Endothelial cell of umbilical vein (primary cell): ENCODE data around the gene DNAJB8. TPM values are rescaled to one million over a fixed set of nuclear protein-coding genes. Genes with fewer than 3 reads are reported as not detected.

Source experiments
- BruUV-seq: library from RNA; stranded (reverse); fragments of 400-500 nt; replicated peaks from 2 replicates; lab custom pipeline; 2021; lab: Mats Ljungman, UMichigan
- CTCF ChIA-PET: fragments of 300-600, 350-600 bp; sonication (Branson Sonifier 250); formaldehyde crosslinking; loops from one replicate; lab custom pipeline; 2021; ENCODE audit warnings: antibody characterized with exemption, inconsistent platforms; lab: Charles Lee
- POLR2A ChIA-PET: fragments of 300-600, 350-600 bp; sonication (Branson Sonifier 250); formaldehyde crosslinking; loops from one replicate; lab custom pipeline; 2021; ENCODE audit warnings: antibody characterized with exemption, inconsistent platforms; lab: Charles Lee
- DNase-seq: peaks from one replicate; pipeline ENCODE4 v3.0.0-alpha.2; 2011; ENCODE audit warnings: low read depth, low spot score
- FAIRE-seq: peaks from 2 replicates; lab custom pipeline; 2011; peaks lifted over from hg19 to GRCh38; lab: Jason Lieb, UNC
- H2AFZ ChIP-seq: 2 replicates; pipeline ENCODE4 v1.6.0; 2012; ENCODE audit warnings: low read depth, low read length, control low read depth, inconsistent platforms
- H3K27ac ChIP-seq: 2 replicates; pipeline ENCODE4 v1.5.1; 2011; ENCODE audit warnings: low read depth, mild to moderate bottlenecking, control low read depth, low read length, moderate library complexity; ENCODE audit not compliant: insufficient read depth
- H3K27me3 ChIP-seq, 2 experiments: 2 replicates each; pipeline versions ENCODE4 v1.6.0 to v1.6.1; 2011; ENCODE audit warnings: low read length in 2 of 2, mixed read lengths in 1 of 2; ENCODE audit not compliant: control insufficient read depth in 2 of 2, insufficient read depth in 2 of 2
- H3K36me3 ChIP-seq, 2 experiments: 2 replicates in 1 of 2; 3 replicates in 1 of 2; pipeline ENCODE4 v1.5.1; 2011; ENCODE audit warnings: low read length in 2 of 2, mild to moderate bottlenecking in 1 of 2, moderate library complexity in 1 of 2; ENCODE audit not compliant: control insufficient read depth in 2 of 2, insufficient read depth in 2 of 2; ENCODE audit errors: extremely low read depth in 1 of 2
- H3K4me1 ChIP-seq: 3 replicates; pipeline ENCODE4 v1.5.1; 2011; ENCODE audit warnings: mild to moderate bottlenecking, low read length; ENCODE audit not compliant: control insufficient read depth, insufficient read depth; ENCODE audit errors: extremely low read depth
- H3K4me2 ChIP-seq: 2 replicates; pipeline ENCODE4 v1.6.1; 2011; ENCODE audit warnings: low read length, control low read depth, mixed read lengths; ENCODE audit not compliant: insufficient read depth
- H3K4me3 ChIP-seq, 3 experiments: fragments of 200-600 bp in 1 of 3; sonication (generic), shearing (Covaris generic) in 1 of 3; replicated peaks in 1 of 3; 2 replicates each; pipeline ENCODE4 v1.5.1; 2011 to 2016; ENCODE audit warnings: control low read depth in 3 of 3, low read length in 3 of 3, mild to moderate bottlenecking in 2 of 3, inconsistent platforms in 1 of 3, low read depth in 1 of 3, moderate library complexity in 1 of 3; ENCODE audit not compliant: insufficient read depth in 1 of 3
- H3K79me2 ChIP-seq: 2 replicates; pipeline ENCODE4 v1.6.0; 2012; ENCODE audit warnings: low read length, inconsistent platforms; ENCODE audit not compliant: control insufficient read depth, insufficient read depth
- H3K9ac ChIP-seq: replicated peaks from 2 replicates; pipeline ENCODE3; 2011; ENCODE audit warnings: low read length, control low read depth; ENCODE audit not compliant: insufficient read depth; ENCODE audit errors: extremely low read depth
- H3K9me1 ChIP-seq: replicated peaks from 3 replicates; pipeline ENCODE4 v1.6.0; 2011; ENCODE audit warnings: mild to moderate bottlenecking, low read length; ENCODE audit not compliant: control insufficient read depth, insufficient read depth; ENCODE audit errors: extremely low read depth
- H3K9me3 ChIP-seq: replicated peaks from 2 replicates; pipeline ENCODE4 v1.5.1; 2012; ENCODE audit warnings: low read length, inconsistent platforms; ENCODE audit not compliant: control insufficient read depth, insufficient read depth
- H4K20me1 ChIP-seq: replicated peaks from 2 replicates; pipeline ENCODE3; 2011; ENCODE audit warnings: mild to moderate bottlenecking, low read length; ENCODE audit not compliant: control insufficient read depth, insufficient read depth; ENCODE audit errors: extremely low read depth
- CTCF ChIP-seq, 2 donors: IDR thresholded peaks; 1 replicate in 1 of 2; 2 replicates in 1 of 2; pipeline ENCODE4 v1.5.1; 2011; ENCODE audit warnings: low read length in 2 of 2, mild to moderate bottlenecking in 2 of 2, moderate library complexity in 2 of 2, control low read depth in 1 of 2, inconsistent platforms in 1 of 2, low read depth in 1 of 2; ENCODE audit not compliant: insufficient read depth in 1 of 2; ENCODE audit errors: extremely low read depth in 1 of 2
- EZH2 ChIP-seq: IDR thresholded peaks from 2 replicates; pipeline ENCODE4 v1.6.1; 2012; ENCODE audit warnings: borderline replicate concordance, low read depth, mild to moderate bottlenecking, moderate library complexity, low read length, inconsistent platforms; ENCODE audit not compliant: severe bottlenecking
- FOS ChIP-seq: IDR thresholded peaks from 2 replicates; pipeline ENCODE4 v1.6.1; 2011; ENCODE audit warnings: mild to moderate bottlenecking, low read length, moderate library complexity, borderline replicate concordance; ENCODE audit not compliant: insufficient read depth
- GATA2 ChIP-seq: IDR thresholded peaks from 2 replicates; pipeline ENCODE4 v1.7.0; 2011; ENCODE audit warnings: low read depth, mild to moderate bottlenecking, moderate library complexity, mixed read lengths, low read length; ENCODE audit not compliant: insufficient read length, insufficient read depth
- JUN ChIP-seq: IDR thresholded peaks from 2 replicates; pipeline ENCODE4 v1.6.1; 2011; ENCODE audit warnings: borderline replicate concordance, low read depth; ENCODE audit not compliant: insufficient read length, insufficient read depth
- MAX ChIP-seq: IDR thresholded peaks from 2 replicates; pipeline ENCODE4 v1.6.1; 2011; ENCODE audit not compliant: insufficient read depth, insufficient read length
- MYC ChIP-seq: IDR thresholded peaks from one replicate; pipeline ENCODE4 v1.6.1; 2011; ENCODE audit warnings: mild to moderate bottlenecking, low read depth, low read length
- POLR2A ChIP-seq: IDR thresholded peaks from 2 replicates; pipeline ENCODE4 v1.6.1; 2012; ENCODE audit warnings: low read depth, mild to moderate bottlenecking, control low read depth, low read length
- POLR2AphosphoS5 ChIP-seq: IDR thresholded peaks from 2 replicates; pipeline ENCODE4 v1.6.1; 2012; ENCODE audit warnings: low read depth, mild to moderate bottlenecking, control low read depth, low read length, moderate library complexity; ENCODE audit not compliant: insufficient read depth
- dilution Hi-C: fragments of 300-500 bp; cut with MboI; formaldehyde crosslinking; loops from one replicate; pipeline ENCODE4 v1.15.0; 2019; ENCODE audit warnings: low sequenced_read_pairs; ENCODE audit not compliant: extremely low pct_ligation_motif_present
- intact Hi-C: fragments of 100-400 bp; cut with micrococcal nuclease; formaldehyde crosslinking; loops from one replicate; pipeline ENCODE4 v1.10.0; 2022
- polyA plus RNA-seq, 4 experiments: library from polyadenylated mRNA; depleted of rRNA in 3 of 4; stranded (reverse) in 3 of 4; unstranded in 1 of 4; fragments of >200 nt; gene quantifications; 2 replicates each; pipeline versions ENCODE4 v1.2.1 to v1.2.3, GENCODE V29; 2011 to 2012; ENCODE audit warnings: missing spikeins in 1 of 4
- total RNA-seq: library from RNA; stranded (reverse); gene quantifications from 2 replicates; pipeline ENCODE4 v1.2.3, GENCODE V29; 2021

DNAJB8 gene
- total and polyA plus RNA-seq, 2 donors (not counting 3 experiments of a cell fraction or from before 2014, with no cell fraction given): not detected

- H3K9me3 ChIP-seq: no peaks in the 10 kb centered on the region
- POLR2A ChIA-PET: no interaction called here
- DNase-seq (no peak), FAIRE-seq (no peak)
- H3K4me1 ChIP-seq: no peaks in the 10 kb centered on the region
- CTCF ChIA-PET: no interaction called here
- H2AFZ ChIP-seq: no peak overlapping the region
- dilution Hi-C loops (no loop called here), intact Hi-C loops (no loop called here)
- H3K79me2 ChIP-seq: no peaks in the 10 kb centered on the region
- H3K9me1 ChIP-seq: no peaks in the 10 kb centered on the region
- H3K27ac ChIP-seq: no peak overlapping the region
- H3K4me2 ChIP-seq: no peak overlapping the region
- no TSS peak for BruUV-seq
- H3K4me3 ChIP-seq: no peak overlapping the region
- no peaks in the 10 kb centered on the region for H4K20me1 ChIP-seq
- H3K9ac ChIP-seq: no peak overlapping the region
- H3K27me3 ChIP-seq: no peaks in the 10 kb centered on the region
- H3K36me3 ChIP-seq: no peaks in the 10 kb centered on the region
- TF ChIP-seq POLR2A (no peak), EZH2 (no peak), JUN (no peak), POLR2AphosphoS5 (no peak), GATA2 (no peak), FOS (no peak), CTCF (IDR thresholded peaks at IDR 0.05; ENCODE audit: extremely low read depth in 1 of 2, insufficient read depth in 1 of 2, low read depth in 1 of 2, low read length in 2 of 2) (no peak), MAX (no peak), MYC (no peak)
These were observed 53.1 kb downstream of the DNAJB8 start for GRCh38 chr3:128413413-128414205.
